ENCODE measurements around the gene RABGAP1L.

The RABGAP1L gene

GRCh38 chr1:174902531-174903099 is 743.3 kb downstream of the RABGAP1L start:
- DNase-seq = no peak

DNA sequence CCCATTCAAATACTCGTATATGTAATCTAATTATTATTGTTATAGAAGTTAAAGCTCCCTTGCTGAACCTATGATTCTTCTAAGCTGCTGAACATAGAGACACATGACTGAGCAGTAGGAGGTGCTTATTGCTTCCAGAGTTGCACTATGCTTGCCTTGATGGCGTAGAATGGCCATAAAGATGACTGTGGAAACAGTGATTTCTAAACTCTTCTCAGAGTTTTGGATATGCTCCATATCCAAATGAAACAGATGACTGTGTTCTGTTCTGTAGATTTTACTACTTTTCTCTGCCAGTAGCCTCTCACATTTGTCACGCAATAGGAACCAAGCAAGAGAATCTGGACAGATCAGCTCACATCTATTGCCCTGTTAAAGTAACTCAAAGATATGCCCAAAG is 752.3 kb downstream of the RABGAP1L start:
- no peak for DNase-seq

DNA sequence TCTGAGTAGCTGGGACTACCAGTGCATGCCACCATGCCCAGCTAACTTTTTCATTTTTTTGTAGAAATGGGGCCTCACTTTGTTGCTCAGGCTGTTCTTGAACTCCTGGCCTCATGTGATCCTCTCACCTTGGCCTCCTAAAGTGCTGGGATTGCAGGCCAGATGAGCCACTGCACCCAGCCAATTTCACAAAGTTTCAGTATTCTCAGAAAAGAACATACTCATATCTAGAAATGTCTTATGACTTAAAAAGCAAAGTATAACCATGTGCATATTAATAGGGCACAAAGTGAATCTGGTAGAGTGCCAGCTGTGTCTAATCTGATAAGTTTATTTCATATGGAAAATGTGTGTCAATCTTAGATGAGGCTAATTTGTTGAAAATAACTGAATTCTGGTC is 752.9 kb downstream of the RABGAP1L start:
- DNase-seq = no peak

DNA sequence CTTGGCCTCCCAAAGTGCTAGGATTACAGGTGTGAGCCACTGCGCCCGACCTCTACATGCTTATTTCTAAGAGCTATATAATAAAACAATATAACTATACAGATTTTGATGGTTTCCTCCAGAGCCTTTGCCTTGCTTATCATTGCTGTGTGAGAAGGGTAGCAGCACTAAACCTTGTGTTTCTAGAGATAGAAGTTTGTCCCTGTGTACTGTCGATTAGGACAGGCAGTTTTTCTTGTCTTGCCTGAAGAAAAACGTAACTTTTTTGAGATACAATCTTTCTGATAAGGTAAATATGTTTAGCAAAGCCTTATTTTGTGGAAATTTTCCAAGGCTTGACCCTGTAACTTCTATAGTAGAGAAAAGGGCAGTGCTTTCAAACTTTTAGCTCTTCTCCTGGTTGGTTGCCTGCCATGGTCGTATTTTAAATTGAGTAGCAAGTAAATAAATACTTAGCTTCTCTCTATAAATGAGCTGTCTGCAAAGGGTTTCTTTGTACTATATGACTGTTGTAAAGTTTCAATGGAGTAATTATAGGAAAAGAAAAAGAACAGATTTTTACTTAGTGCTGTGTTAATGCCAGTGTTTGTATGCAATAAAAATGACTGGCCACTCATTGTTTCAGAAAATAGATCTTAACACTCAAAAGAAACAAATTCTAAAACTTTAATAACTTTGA is 754.0 kb downstream of the RABGAP1L start:
- no peak for DNase-seq

- DNase-seq = no peak
Observed at GRCh38 chr1:174914991-174915390, 755.7 kb downstream of the RABGAP1L start.

- DNase-seq = no peak
Observed at GRCh38 chr1:174916846-174917245, 757.5 kb downstream of the RABGAP1L start.

DNA sequence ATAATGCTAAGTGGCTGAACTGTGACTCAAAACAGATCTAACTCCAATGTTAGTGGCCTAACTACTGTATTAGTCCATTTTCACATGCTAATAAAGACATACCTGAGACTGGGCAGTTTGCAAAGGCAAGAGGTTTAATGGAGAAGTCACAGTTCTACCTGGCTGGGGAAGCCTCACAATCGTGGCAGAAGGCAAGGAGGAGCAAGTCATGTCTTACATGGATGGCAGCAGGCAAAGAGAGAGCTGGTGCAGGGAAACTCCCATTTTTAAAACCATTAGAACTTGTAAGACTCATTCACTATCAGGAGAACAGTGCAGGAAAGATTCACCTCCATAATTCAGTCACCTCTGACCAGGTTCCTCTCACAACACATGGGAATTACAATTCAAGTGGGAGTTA is 760.8 kb downstream of the RABGAP1L start:
- no peak for DNase-seq

- DNase-seq = no peak
Observed at GRCh38 chr1:174922121-174922520, 762.8 kb downstream of the RABGAP1L start.

GRCh38 chr1:174923820-174924219 is 764.5 kb downstream of the RABGAP1L start:
- no peak for DNase-seq

DNA sequence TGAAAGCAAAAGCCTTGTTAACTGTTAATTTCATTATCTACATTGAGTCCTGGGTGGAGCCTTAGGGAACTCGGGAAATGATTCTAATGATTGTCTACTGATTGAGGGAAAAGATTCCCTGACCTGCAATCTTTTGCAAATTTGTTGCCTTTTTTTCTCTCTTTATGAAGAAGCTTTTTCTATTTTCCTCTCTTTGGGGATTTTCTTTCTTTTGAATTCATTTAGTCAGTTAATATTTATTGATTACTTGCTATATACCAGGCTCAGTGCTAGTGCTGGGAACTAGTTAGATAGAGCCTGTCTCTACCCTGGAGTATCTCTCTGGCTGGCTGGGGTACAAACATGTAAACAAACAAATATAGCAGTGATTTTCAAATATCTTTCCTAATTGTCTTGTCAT is 769.2 kb downstream of the RABGAP1L start:
- DNase-seq = no peak

- DNase-seq = no peak
Observed at GRCh38 chr1:174931214-174931613, 771.9 kb downstream of the RABGAP1L start.

DNA sequence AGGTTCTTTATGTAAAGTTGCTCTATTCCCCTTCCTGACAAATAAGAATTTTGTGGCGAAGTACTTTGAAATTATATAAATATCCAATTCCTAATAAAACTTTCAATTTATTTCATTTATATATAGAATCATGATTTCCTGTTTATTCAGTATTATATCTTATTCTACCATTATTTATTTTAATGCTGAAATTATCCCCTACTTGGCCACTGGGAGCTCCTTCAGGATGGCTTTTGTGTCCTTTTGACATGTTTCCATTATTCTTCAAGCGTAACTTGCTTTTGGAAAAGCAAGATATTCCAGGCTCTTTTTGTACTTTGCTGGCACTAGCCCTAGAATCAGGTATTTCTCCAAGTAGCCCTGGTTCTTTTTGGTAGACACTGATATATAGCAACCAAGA is 773.3 kb downstream of the RABGAP1L start:
- no peak for DNase-seq

- DNase-seq = no peak
Observed at GRCh38 chr1:174935961-174936727, 776.8 kb downstream of the RABGAP1L start.

DNA sequence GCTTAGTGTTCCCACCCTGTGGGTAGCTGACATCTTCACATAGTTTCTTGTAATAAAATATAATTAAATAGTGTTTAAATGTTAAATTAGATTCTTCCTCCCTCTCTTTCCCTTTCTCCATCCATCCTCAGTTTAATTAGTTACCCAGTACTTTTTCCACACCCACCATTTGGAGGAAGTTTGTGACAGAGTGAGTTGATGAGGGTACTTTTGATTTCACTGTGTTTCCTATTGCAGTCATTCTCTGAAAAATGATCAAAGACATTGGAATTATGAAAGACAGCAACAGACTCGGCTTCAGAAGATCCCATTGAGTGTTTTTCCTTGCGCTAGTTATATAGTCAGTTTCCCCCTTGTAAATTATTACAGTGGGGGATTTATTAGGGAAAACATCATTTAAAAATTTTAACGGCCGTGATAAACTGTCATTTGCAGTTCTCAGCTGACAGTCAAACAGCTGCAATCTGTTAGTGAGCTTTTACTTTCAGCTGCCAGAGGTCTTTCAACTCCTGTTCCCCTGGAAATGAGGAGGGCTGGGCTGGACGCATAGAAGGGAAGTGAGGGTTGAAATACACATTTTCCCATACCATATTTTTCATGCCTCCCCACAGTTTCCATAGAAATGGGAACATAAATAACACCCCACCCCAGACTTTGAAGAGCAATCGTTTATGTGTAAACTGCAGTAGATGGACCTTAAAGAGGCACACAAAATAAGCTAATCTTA is 779.1 kb downstream of the RABGAP1L start:
- no peak for DNase-seq

DNA sequence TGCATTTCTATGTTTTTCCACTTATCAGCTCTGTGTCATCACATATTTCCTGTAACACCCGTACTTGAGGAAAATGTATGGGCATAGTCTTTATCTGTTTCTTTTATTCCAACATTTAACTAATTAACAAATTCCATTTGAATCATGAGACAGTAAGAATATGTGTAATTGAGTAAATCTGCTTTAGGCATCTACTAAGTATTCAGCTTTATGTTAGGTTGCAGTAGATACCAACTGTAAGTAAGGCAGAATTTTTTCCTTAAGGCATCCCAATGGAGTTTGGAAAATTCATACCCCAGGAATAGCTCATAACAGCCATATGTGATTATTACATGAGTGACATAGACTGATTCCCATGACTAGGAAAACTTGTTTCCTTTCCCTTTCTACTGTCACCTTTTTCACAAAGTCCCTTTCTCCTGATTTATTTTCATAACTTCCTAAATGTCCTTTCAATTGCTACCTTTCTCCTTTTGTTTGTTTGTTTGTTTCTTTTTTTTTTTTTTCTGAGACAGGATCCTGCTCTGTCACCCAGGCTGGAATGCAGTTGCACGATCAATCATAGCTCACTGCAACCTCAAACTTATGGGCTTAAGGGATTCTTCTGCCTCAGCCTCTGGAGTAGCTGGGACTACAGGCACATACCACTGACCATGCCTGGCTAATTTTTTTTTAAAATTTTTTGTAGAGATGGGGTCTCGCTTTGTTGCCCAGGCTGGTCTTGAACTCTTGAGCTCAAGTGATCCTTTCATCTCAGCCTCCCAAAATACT is 780.6 kb downstream of the RABGAP1L start:
- no peak for DNase-seq

DNA sequence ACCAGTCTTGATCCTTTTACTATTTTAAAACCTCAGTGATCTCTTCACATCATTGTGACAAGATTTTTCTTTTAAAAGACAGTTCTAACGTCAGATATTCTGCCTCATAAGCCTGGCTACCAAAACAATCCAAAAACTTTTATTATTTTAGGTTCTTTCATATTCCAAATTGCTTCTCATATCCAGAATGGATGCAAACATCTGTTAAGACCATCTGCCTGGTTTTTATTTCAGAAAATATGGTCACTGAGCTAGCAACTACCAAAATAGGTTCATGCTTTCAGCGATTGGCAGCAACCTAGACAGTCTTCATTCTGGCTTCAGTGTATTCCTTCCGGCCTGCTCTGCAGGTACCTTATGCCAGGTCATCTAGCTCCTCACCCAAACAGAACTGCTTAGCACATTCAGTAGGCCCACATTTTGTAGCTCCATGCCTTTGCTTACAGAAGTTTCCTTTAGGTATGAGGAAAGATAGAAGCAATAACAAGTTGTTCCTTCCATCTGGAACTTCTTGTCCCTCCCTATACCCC is 781.4 kb downstream of the RABGAP1L start:
- DNase-seq = no peak

DNA sequence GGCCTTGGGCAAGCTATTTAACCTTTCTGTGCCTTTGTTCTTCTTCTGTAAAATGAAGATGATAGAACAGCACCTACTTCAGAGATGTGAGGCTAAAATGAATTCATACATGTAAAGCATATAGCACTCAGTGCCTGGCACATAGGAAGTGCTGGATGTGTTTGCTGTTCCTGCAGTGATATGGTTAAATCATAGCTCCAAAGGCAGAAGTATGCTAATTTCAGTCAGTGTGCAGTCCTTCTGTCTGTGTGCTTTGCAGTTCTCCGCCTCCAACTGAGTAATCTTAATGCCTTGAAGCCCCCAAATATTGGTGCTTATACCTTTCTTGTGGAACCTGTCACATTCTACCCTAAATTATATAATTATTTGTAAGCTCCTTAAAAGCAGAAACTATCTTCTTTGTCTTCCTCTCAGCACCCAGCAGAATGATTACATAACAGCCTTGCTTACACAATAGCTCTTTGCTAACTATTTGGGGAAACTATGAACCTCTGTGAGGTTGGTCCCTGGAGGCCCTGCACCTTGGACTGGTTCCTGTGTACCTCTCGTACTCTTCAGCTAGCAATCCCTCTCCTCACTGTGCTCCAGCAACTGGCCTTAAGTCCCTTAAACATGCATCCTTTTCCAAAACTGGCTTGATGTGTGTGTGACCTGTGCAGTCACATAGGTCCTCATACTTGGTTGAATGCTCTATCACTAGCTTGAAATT is 783.4 kb downstream of the RABGAP1L start:
- DNase-seq = no peak

GRCh38 chr1:174946031-174946430 is 786.7 kb downstream of the RABGAP1L start:
- no peak for DNase-seq

- no peak for DNase-seq
Observed at GRCh38 chr1:174949061-174949460, 789.7 kb downstream of the RABGAP1L start.

DNA sequence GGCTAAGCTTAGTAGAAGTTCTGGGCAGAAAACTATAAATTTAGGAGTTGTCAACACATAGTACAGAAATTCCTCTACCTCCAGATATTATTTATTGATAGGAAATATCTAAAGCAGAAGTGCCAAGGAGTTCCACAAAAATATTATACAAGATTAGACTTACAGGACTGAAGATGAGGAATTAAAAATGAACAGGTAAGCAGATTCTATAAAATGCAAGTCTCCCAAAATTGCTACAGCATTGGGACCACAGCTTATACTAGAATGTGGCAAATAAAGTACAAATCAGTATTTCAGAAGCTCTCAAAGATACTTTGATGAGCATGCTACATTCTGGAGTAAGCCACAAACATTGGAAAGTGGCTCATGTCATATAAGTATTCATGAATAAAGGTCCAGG is 790.3 kb downstream of the RABGAP1L start:
- DNase-seq = no peak

GRCh38 chr1:174953285-174954072 is 794.2 kb downstream of the RABGAP1L start:
- no peak for DNase-seq
